ENCODE measurements around the gene SNX19.
A peak's percentile ranks its signal among the peaks of the same experiment; 100 is the strongest.

The SNX19 gene

GRCh38 chr11:130916238-130916855, at the start of gene SNX19:
TSS of gene SNX19 (minus strand) at chr11:130916479. CDS start at chr11:130915939, 540 bp downstream.
- TF ChIP-seq YY1 (IDR thresholded peaks at IDR 0.05; ENCODE audit: insufficient read depth, insufficient read length): no peak
- no peak for TF ChIP-seq SUZ12 (IDR thresholded peaks at IDR 0.05; ENCODE audit: extremely low read depth, insufficient read depth, insufficient read length)
- TF ChIP-seq ZNF274 (IDR thresholded peaks at IDR 0.05; ENCODE audit: low read depth, low read length): no peak
- peak within 1 kb of the TSS; percentile 76 for H3K4me3 ChIP-seq (ENCODE audit: insufficient read length, low read depth)
- peak within 1 kb of the TSS; percentile 88 for H3K9ac ChIP-seq (ENCODE audit: insufficient read length, low read depth)
- peaks cover 32% of the 10 kb centered on the region for H3K36me3 ChIP-seq (ENCODE audit: insufficient read depth, insufficient read length, low read length)
- peaks cover 4% of the 10 kb centered on the region for H3K4me1 ChIP-seq (ENCODE audit: insufficient read depth, insufficient read length)
- peaks cover 21% of the 10 kb centered on the region; the same call in 1 of the 2 replicates for H3K9me3 ChIP-seq (ENCODE audit: insufficient read depth, low read length)
- DNase-seq (ENCODE audit: low read depth, low spot score): peak; percentile 82
- peaks cover 5% of the 10 kb centered on the region for H3K27me3 ChIP-seq (ENCODE audit: insufficient read depth, insufficient read length)

GRCh38 chr11:130964058-130964792, 47.9 kb upstream of the SNX19 start:
- Histone ChIP-seq H3K9me3 (ENCODE audit: insufficient read depth, low read length) (no peaks in the 10 kb centered on the region), H3K27me3 (ENCODE audit: insufficient read depth, insufficient read length) (no peaks in the 10 kb centered on the region), H3K36me3 (ENCODE audit: insufficient read depth, insufficient read length, low read length) (no peaks in the 10 kb centered on the region), H3K4me1 (ENCODE audit: insufficient read depth, insufficient read length) (no peaks in the 10 kb centered on the region), H3K4me3 (ENCODE audit: insufficient read length, low read depth) (no peak overlapping the region), H3K9ac (ENCODE audit: insufficient read length, low read depth) (no peak overlapping the region)
- DNase-seq (ENCODE audit: low read depth, low spot score): no peak
- TF ChIP-seq ZNF274 (IDR thresholded peaks at IDR 0.05; ENCODE audit: low read depth, low read length) (no peak), SUZ12 (IDR thresholded peaks at IDR 0.05; ENCODE audit: extremely low read depth, insufficient read depth, insufficient read length) (no peak), YY1 (IDR thresholded peaks at IDR 0.05; ENCODE audit: insufficient read depth, insufficient read length) (no peak)

- Histone ChIP-seq H3K27me3 (ENCODE audit: insufficient read depth, insufficient read length) (no peaks in the 10 kb centered on the region), H3K9ac (ENCODE audit: insufficient read length, low read depth) (no peak overlapping the region), H3K4me3 (ENCODE audit: insufficient read length, low read depth) (no peak overlapping the region), H3K36me3 (ENCODE audit: insufficient read depth, insufficient read length, low read length) (no peaks in the 10 kb centered on the region), H3K9me3 (ENCODE audit: insufficient read depth, low read length) (no peaks in the 10 kb centered on the region), H3K4me1 (ENCODE audit: insufficient read depth, insufficient read length) (no peaks in the 10 kb centered on the region)
- no peak for TF ChIP-seq ZNF274 (IDR thresholded peaks at IDR 0.05; ENCODE audit: low read depth, low read length)
- TF ChIP-seq YY1 (IDR thresholded peaks at IDR 0.05; ENCODE audit: insufficient read depth, insufficient read length): no peak
- no peak for TF ChIP-seq SUZ12 (IDR thresholded peaks at IDR 0.05; ENCODE audit: extremely low read depth, insufficient read depth, insufficient read length)
- no peak for DNase-seq (ENCODE audit: low read depth, low spot score)
Observed at GRCh38 chr11:130947889-130948288, 31.6 kb upstream of the SNX19 start.

- H3K27me3 ChIP-seq (ENCODE audit: insufficient read depth, insufficient read length): no peaks in the 10 kb centered on the region
- no peak overlapping the region for H3K9ac ChIP-seq (ENCODE audit: insufficient read length, low read depth)
- TF ChIP-seq YY1 (IDR thresholded peaks at IDR 0.05; ENCODE audit: insufficient read depth, insufficient read length) (no peak), SUZ12 (IDR thresholded peaks at IDR 0.05; ENCODE audit: extremely low read depth, insufficient read depth, insufficient read length) (no peak), ZNF274 (IDR thresholded peaks at IDR 0.05; ENCODE audit: low read depth, low read length) (no peak)
- H3K36me3 ChIP-seq (ENCODE audit: insufficient read depth, insufficient read length, low read length): no peaks in the 10 kb centered on the region
- H3K9me3 ChIP-seq (ENCODE audit: insufficient read depth, low read length): no peaks in the 10 kb centered on the region
- no peak overlapping the region for H3K4me3 ChIP-seq (ENCODE audit: insufficient read length, low read depth)
- no peaks in the 10 kb centered on the region for H3K4me1 ChIP-seq (ENCODE audit: insufficient read depth, insufficient read length)
- DNase-seq (ENCODE audit: low read depth, low spot score): no peak
Observed at GRCh38 chr11:130947481-130947880, 31.2 kb upstream of the SNX19 start.

GRCh38 chr11:130947058-130947457, 30.8 kb upstream of the SNX19 start:
- Histone ChIP-seq H3K4me3 (ENCODE audit: insufficient read length, low read depth) (no peak overlapping the region), H3K9me3 (ENCODE audit: insufficient read depth, low read length) (no peaks in the 10 kb centered on the region), H3K36me3 (ENCODE audit: insufficient read depth, insufficient read length, low read length) (no peaks in the 10 kb centered on the region), H3K27me3 (ENCODE audit: insufficient read depth, insufficient read length) (no peaks in the 10 kb centered on the region), H3K4me1 (ENCODE audit: insufficient read depth, insufficient read length) (no peaks in the 10 kb centered on the region), H3K9ac (ENCODE audit: insufficient read length, low read depth) (no peak overlapping the region)
- TF ChIP-seq SUZ12 (IDR thresholded peaks at IDR 0.05; ENCODE audit: extremely low read depth, insufficient read depth, insufficient read length): no peak
- TF ChIP-seq ZNF274 (IDR thresholded peaks at IDR 0.05; ENCODE audit: low read depth, low read length): no peak
- TF ChIP-seq YY1 (IDR thresholded peaks at IDR 0.05; ENCODE audit: insufficient read depth, insufficient read length): no peak
- no peak for DNase-seq (ENCODE audit: low read depth, low spot score)

GRCh38 chr11:130945896-130946295, 29.6 kb upstream of the SNX19 start:
- no peaks in the 10 kb centered on the region for H3K4me1 ChIP-seq (ENCODE audit: insufficient read depth, insufficient read length)
- no peaks in the 10 kb centered on the region for H3K9me3 ChIP-seq (ENCODE audit: insufficient read depth, low read length)
- TF ChIP-seq ZNF274 (IDR thresholded peaks at IDR 0.05; ENCODE audit: low read depth, low read length) (no peak), SUZ12 (IDR thresholded peaks at IDR 0.05; ENCODE audit: extremely low read depth, insufficient read depth, insufficient read length) (no peak), YY1 (IDR thresholded peaks at IDR 0.05; ENCODE audit: insufficient read depth, insufficient read length) (no peak)
- no peaks in the 10 kb centered on the region for H3K27me3 ChIP-seq (ENCODE audit: insufficient read depth, insufficient read length)
- H3K36me3 ChIP-seq (ENCODE audit: insufficient read depth, insufficient read length, low read length): no peaks in the 10 kb centered on the region
- no peak overlapping the region for H3K9ac ChIP-seq (ENCODE audit: insufficient read length, low read depth)
- H3K4me3 ChIP-seq (ENCODE audit: insufficient read length, low read depth): no peak overlapping the region
- DNase-seq (ENCODE audit: low read depth, low spot score): no peak

- TF ChIP-seq SUZ12 (IDR thresholded peaks at IDR 0.05; ENCODE audit: extremely low read depth, insufficient read depth, insufficient read length) (no peak), YY1 (IDR thresholded peaks at IDR 0.05; ENCODE audit: insufficient read depth, insufficient read length) (no peak), ZNF274 (IDR thresholded peaks at IDR 0.05; ENCODE audit: low read depth, low read length) (no peak)
- no peaks in the 10 kb centered on the region for H3K9me3 ChIP-seq (ENCODE audit: insufficient read depth, low read length)
- H3K4me1 ChIP-seq (ENCODE audit: insufficient read depth, insufficient read length): no peaks in the 10 kb centered on the region
- no peaks in the 10 kb centered on the region for H3K27me3 ChIP-seq (ENCODE audit: insufficient read depth, insufficient read length)
- no peak overlapping the region for H3K4me3 ChIP-seq (ENCODE audit: insufficient read length, low read depth)
- DNase-seq (ENCODE audit: low read depth, low spot score): no peak
- no peak overlapping the region for H3K9ac ChIP-seq (ENCODE audit: insufficient read length, low read depth)
- no peaks in the 10 kb centered on the region for H3K36me3 ChIP-seq (ENCODE audit: insufficient read depth, insufficient read length, low read length)
Observed at GRCh38 chr11:130940706-130941105, 24.4 kb upstream of the SNX19 start.

Measured in NT2/D1 (cell line).